SU-DHL-6 (cell line): Measurements from ENCODE around the gene ZNF341.

ENCODE experiments used
- H2AFZ ChIP-seq: fragments of 200-600 bp; sonication (generic); 2 replicates; pipeline ENCODE4 v1.6.1; 2014; ENCODE audit warnings: low read depth, mild to moderate bottlenecking, moderate library complexity, mixed read lengths, antibody characterized with exemption, low read length; ENCODE audit not compliant: severe bottlenecking
- H3F3A ChIP-seq: fragments of 200-600 bp; shearing (Covaris generic); 2 replicates; pipeline ENCODE4 v1.6.0; 2016; ENCODE audit warnings: antibody characterized with exemption, mild to moderate bottlenecking; ENCODE audit not compliant: insufficient read depth
- H3K27ac ChIP-seq: fragments of 200-600 bp; sonication (generic); 2 replicates; pipeline ENCODE4 v1.5.1; 2016; ENCODE audit warnings: low read depth, mild to moderate bottlenecking, low read length, moderate library complexity, mixed read lengths
- H3K27me3 ChIP-seq: fragments of 200-600 bp; sonication (generic), shearing (Covaris generic); 2 replicates; pipeline ENCODE4 v1.6.0; 2014; ENCODE audit warnings: mild to moderate bottlenecking, low read length
- H3K36me3 ChIP-seq: fragments of 200-600 bp; sonication (generic); 2 replicates; pipeline ENCODE4 v1.6.1; 2014; ENCODE audit warnings: mild to moderate bottlenecking, low read length, mixed read lengths
- H3K4me2 ChIP-seq: fragments of 300-600, 200-600 bp; shearing (Covaris generic), sonication (generic); 2 replicates; pipeline ENCODE4 v1.6.0; 2014; ENCODE audit warnings: low read length, low read depth, mild to moderate bottlenecking; ENCODE audit not compliant: poor library complexity, severe bottlenecking
- H3K4me3 ChIP-seq: fragments of 200-600 bp; sonication (generic); 2 replicates; pipeline ENCODE4 v1.5.1; 2014; ENCODE audit warnings: antibody characterized with exemption, low read length, mild to moderate bottlenecking, mixed read lengths; ENCODE audit not compliant: insufficient read depth, poor library complexity, severe bottlenecking
- H3K79me2 ChIP-seq: fragments of 200-600 bp; sonication (generic); 2 replicates; pipeline ENCODE4 v1.6.1; 2014; ENCODE audit warnings: mild to moderate bottlenecking, low read length, moderate library complexity; ENCODE audit not compliant: insufficient read depth
- H3K9ac ChIP-seq: fragments of 200-600 bp; sonication (generic); 2 replicates; pipeline ENCODE4 v1.7.0; 2014; ENCODE audit warnings: mild to moderate bottlenecking, low read length
- H3K9me2 ChIP-seq: fragments of 200-600 bp; sonication (generic); replicated peaks from 2 replicates; pipeline ENCODE4 v1.6.1; 2014; ENCODE audit warnings: low read length; ENCODE audit not compliant: insufficient read depth
- H3K9me3 ChIP-seq: fragments of 200-600 bp; sonication (generic); 2 replicates; pipeline ENCODE4 v1.6.1; 2014; ENCODE audit warnings: low read length, mixed read lengths; ENCODE audit not compliant: insufficient read depth
- H4K20me1 ChIP-seq: fragments of 200-600 bp; sonication (generic); 2 replicates; pipeline ENCODE4 v1.6.1; 2014; ENCODE audit warnings: low read depth, mild to moderate bottlenecking, antibody characterized with exemption, low read length, moderate library complexity, mixed read lengths
- CTCF ChIP-seq: fragments of 200-600 bp; sonication (generic); IDR thresholded peaks from one replicate; pipeline ENCODE4 v1.5.1; 2017; ENCODE audit warnings: antibody characterized with exemption, mild to moderate bottlenecking, low read length, moderate library complexity; ENCODE audit not compliant: insufficient read depth, poor library complexity, severe bottlenecking
- EZH2phosphoT487 ChIP-seq: fragments of 200-600 bp; sonication (generic), shearing (Covaris generic); conservative IDR thresholded peaks from 2 replicates; pipeline ENCODE4 v1.6.1; 2018; ENCODE audit warnings: mild to moderate bottlenecking, antibody characterized with exemption, low read length, moderate library complexity, mixed read lengths

ZNF341 gene

GRCh38 chr20:33771938-33772337 is 40.1 kb downstream of the ZNF341 start:
- Histone ChIP-seq H3K4me2 (no peak overlapping the region), H3K79me2 (no peaks in the 10 kb centered on the region), H3K9ac (no peak overlapping the region), H3F3A (peaks cover 11% of the 10 kb centered on the region; the same call in 1 of the 2 replicates), H2AFZ (no peak overlapping the region), H3K4me3 (no peak overlapping the region), H3K27me3 (no peaks in the 10 kb centered on the region), H3K27ac (no peak overlapping the region), H3K9me3 (no peaks in the 10 kb centered on the region), H4K20me1 (no peaks in the 10 kb centered on the region), H3K9me2 (no peaks in the 10 kb centered on the region), H3K36me3 (no peaks in the 10 kb centered on the region)
- TF ChIP-seq CTCF (no peak), EZH2phosphoT487 (no peak)

GRCh38 chr20:33772439-33772838 is 40.6 kb downstream of the ZNF341 start:
- no peaks in the 10 kb centered on the region for H3K27me3 ChIP-seq
- no peaks in the 10 kb centered on the region for H3K36me3 ChIP-seq
- no peak overlapping the region for H2AFZ ChIP-seq
- no peaks in the 10 kb centered on the region for H3K9me2 ChIP-seq
- no peaks in the 10 kb centered on the region for H3K79me2 ChIP-seq
- no peak overlapping the region for H3K4me2 ChIP-seq
- H3K9me3 ChIP-seq, result no peaks in the 10 kb centered on the region
- H3K4me3 ChIP-seq, result no peak overlapping the region
- TF ChIP-seq EZH2phosphoT487, result no peak
- no peak overlapping the region for H3K9ac ChIP-seq
- H4K20me1 ChIP-seq, result no peaks in the 10 kb centered on the region
- peaks cover 12% of the 10 kb centered on the region; the same call in 1 of the 2 replicates for H3F3A ChIP-seq
- 0 out of 2 replicates have a peak overlapping the region, but pooled peaks have one; percentile 57 for H3K27ac ChIP-seq

GRCh38 chr20:33773412-33774089 is 41.8 kb downstream of the ZNF341 start:
- H3K9ac ChIP-seq, result no peak overlapping the region; the same call in 1 of the 2 replicates
- H3K27ac ChIP-seq, result peak overlapping the region; percentile 57
- H3K79me2 ChIP-seq, result no peaks in the 10 kb centered on the region
- H2AFZ ChIP-seq, result no peak overlapping the region
- no peaks in the 10 kb centered on the region for H3K36me3 ChIP-seq
- no peaks in the 10 kb centered on the region for H3K27me3 ChIP-seq
- no peaks in the 10 kb centered on the region for H4K20me1 ChIP-seq
- TF ChIP-seq EZH2phosphoT487, result no peak
- TF ChIP-seq CTCF, result no peak
- H3K4me2 ChIP-seq, result peak overlapping the region; percentile 1
- peaks cover 22% of the 10 kb centered on the region for H3F3A ChIP-seq
- no peaks in the 10 kb centered on the region for H3K9me3 ChIP-seq
- no peaks in the 10 kb centered on the region for H3K9me2 ChIP-seq
- H3K4me3 ChIP-seq, result no peak overlapping the region

GRCh38 chr20:33777816-33778215 is 46.0 kb downstream of the ZNF341 start:
- H3K27ac ChIP-seq, result peak overlapping the region; percentile 99
- H3K27me3 ChIP-seq, result no peaks in the 10 kb centered on the region
- no peak overlapping the region for H3K4me3 ChIP-seq
- TF ChIP-seq CTCF (no peak), EZH2phosphoT487 (no peak)
- peak overlapping the region; percentile 53 for H3K9ac ChIP-seq
- H3K9me2 ChIP-seq, result no peaks in the 10 kb centered on the region
- H3F3A ChIP-seq, result peaks cover 57% of the 10 kb centered on the region
- no peaks in the 10 kb centered on the region for H3K36me3 ChIP-seq
- H3K79me2 ChIP-seq, result no peaks in the 10 kb centered on the region
- H3K9me3 ChIP-seq, result no peaks in the 10 kb centered on the region
- H4K20me1 ChIP-seq, result no peaks in the 10 kb centered on the region
- H2AFZ ChIP-seq, result peak overlapping the region; percentile 44
- H3K4me2 ChIP-seq, result peak overlapping the region; percentile 84
